Endothelial cell of umbilical vein (primary cell): ENCODE measurements around the gene NALCN. TPM values are rescaled to one million over a fixed set of nuclear protein-coding genes. Genes with fewer than 3 reads are reported as not detected.

Source experiments
- BruUV-seq: library from RNA; stranded (reverse); fragments of 400-500 nt; replicated peaks from 2 replicates; lab custom pipeline; 2021; lab: Mats Ljungman, UMichigan
- CTCF ChIA-PET: fragments of 300-600, 350-600 bp; sonication (Branson Sonifier 250); formaldehyde crosslinking; loops from one replicate; lab custom pipeline; 2021; ENCODE audit warnings: antibody characterized with exemption, inconsistent platforms; lab: Charles Lee
- POLR2A ChIA-PET: fragments of 300-600, 350-600 bp; sonication (Branson Sonifier 250); formaldehyde crosslinking; loops from one replicate; lab custom pipeline; 2021; ENCODE audit warnings: antibody characterized with exemption, inconsistent platforms; lab: Charles Lee
- DNase-seq: peaks from one replicate; pipeline ENCODE4 v3.0.0-alpha.2; 2011; ENCODE audit warnings: low read depth, low spot score
- FAIRE-seq: peaks from 2 replicates; lab custom pipeline; 2011; peaks lifted over from hg19 to GRCh38; lab: Jason Lieb, UNC
- H2AFZ ChIP-seq: 2 replicates; pipeline ENCODE4 v1.6.0; 2012; ENCODE audit warnings: low read depth, low read length, control low read depth, inconsistent platforms
- H3K27ac ChIP-seq: 2 replicates; pipeline ENCODE4 v1.5.1; 2011; ENCODE audit warnings: low read depth, mild to moderate bottlenecking, control low read depth, low read length, moderate library complexity; ENCODE audit not compliant: insufficient read depth
- H3K27me3 ChIP-seq, 2 experiments: 2 replicates each; pipeline versions ENCODE4 v1.6.0 to v1.6.1; 2011; ENCODE audit warnings: low read length in 2 of 2, mixed read lengths in 1 of 2; ENCODE audit not compliant: control insufficient read depth in 2 of 2, insufficient read depth in 2 of 2
- H3K36me3 ChIP-seq, 2 experiments: 2 replicates in 1 of 2; 3 replicates in 1 of 2; pipeline ENCODE4 v1.5.1; 2011; ENCODE audit warnings: low read length in 2 of 2, mild to moderate bottlenecking in 1 of 2, moderate library complexity in 1 of 2; ENCODE audit not compliant: control insufficient read depth in 2 of 2, insufficient read depth in 2 of 2; ENCODE audit errors: extremely low read depth in 1 of 2
- H3K4me1 ChIP-seq: 3 replicates; pipeline ENCODE4 v1.5.1; 2011; ENCODE audit warnings: mild to moderate bottlenecking, low read length; ENCODE audit not compliant: control insufficient read depth, insufficient read depth; ENCODE audit errors: extremely low read depth
- H3K4me2 ChIP-seq: 2 replicates; pipeline ENCODE4 v1.6.1; 2011; ENCODE audit warnings: low read length, control low read depth, mixed read lengths; ENCODE audit not compliant: insufficient read depth
- H3K4me3 ChIP-seq, 3 experiments: fragments of 200-600 bp in 1 of 3; sonication (generic), shearing (Covaris generic) in 1 of 3; replicated peaks in 1 of 3; 2 replicates each; pipeline ENCODE4 v1.5.1; 2011 to 2016; ENCODE audit warnings: control low read depth in 3 of 3, low read length in 3 of 3, mild to moderate bottlenecking in 2 of 3, inconsistent platforms in 1 of 3, low read depth in 1 of 3, moderate library complexity in 1 of 3; ENCODE audit not compliant: insufficient read depth in 1 of 3
- H3K79me2 ChIP-seq: 2 replicates; pipeline ENCODE4 v1.6.0; 2012; ENCODE audit warnings: low read length, inconsistent platforms; ENCODE audit not compliant: control insufficient read depth, insufficient read depth
- H3K9ac ChIP-seq: replicated peaks from 2 replicates; pipeline ENCODE3; 2011; ENCODE audit warnings: low read length, control low read depth; ENCODE audit not compliant: insufficient read depth; ENCODE audit errors: extremely low read depth
- H3K9me1 ChIP-seq: replicated peaks from 3 replicates; pipeline ENCODE4 v1.6.0; 2011; ENCODE audit warnings: mild to moderate bottlenecking, low read length; ENCODE audit not compliant: control insufficient read depth, insufficient read depth; ENCODE audit errors: extremely low read depth
- H3K9me3 ChIP-seq: replicated peaks from 2 replicates; pipeline ENCODE4 v1.5.1; 2012; ENCODE audit warnings: low read length, inconsistent platforms; ENCODE audit not compliant: control insufficient read depth, insufficient read depth
- H4K20me1 ChIP-seq: replicated peaks from 2 replicates; pipeline ENCODE3; 2011; ENCODE audit warnings: mild to moderate bottlenecking, low read length; ENCODE audit not compliant: control insufficient read depth, insufficient read depth; ENCODE audit errors: extremely low read depth
- EZH2 ChIP-seq: IDR thresholded peaks from 2 replicates; pipeline ENCODE4 v1.6.1; 2012; ENCODE audit warnings: borderline replicate concordance, low read depth, mild to moderate bottlenecking, moderate library complexity, low read length, inconsistent platforms; ENCODE audit not compliant: severe bottlenecking
- FOS ChIP-seq: IDR thresholded peaks from 2 replicates; pipeline ENCODE4 v1.6.1; 2011; ENCODE audit warnings: mild to moderate bottlenecking, low read length, moderate library complexity, borderline replicate concordance; ENCODE audit not compliant: insufficient read depth
- GATA2 ChIP-seq: IDR thresholded peaks from 2 replicates; pipeline ENCODE4 v1.7.0; 2011; ENCODE audit warnings: low read depth, mild to moderate bottlenecking, moderate library complexity, mixed read lengths, low read length; ENCODE audit not compliant: insufficient read length, insufficient read depth
- JUN ChIP-seq: IDR thresholded peaks from 2 replicates; pipeline ENCODE4 v1.6.1; 2011; ENCODE audit warnings: borderline replicate concordance, low read depth; ENCODE audit not compliant: insufficient read length, insufficient read depth
- MYC ChIP-seq: IDR thresholded peaks from one replicate; pipeline ENCODE4 v1.6.1; 2011; ENCODE audit warnings: mild to moderate bottlenecking, low read depth, low read length
- POLR2A ChIP-seq: IDR thresholded peaks from 2 replicates; pipeline ENCODE4 v1.6.1; 2012; ENCODE audit warnings: low read depth, mild to moderate bottlenecking, control low read depth, low read length
- POLR2AphosphoS5 ChIP-seq: IDR thresholded peaks from 2 replicates; pipeline ENCODE4 v1.6.1; 2012; ENCODE audit warnings: low read depth, mild to moderate bottlenecking, control low read depth, low read length, moderate library complexity; ENCODE audit not compliant: insufficient read depth
- dilution Hi-C: fragments of 300-500 bp; cut with MboI; formaldehyde crosslinking; loops from one replicate; pipeline ENCODE4 v1.15.0; 2019; ENCODE audit warnings: low sequenced_read_pairs; ENCODE audit not compliant: extremely low pct_ligation_motif_present
- intact Hi-C: fragments of 100-400 bp; cut with micrococcal nuclease; formaldehyde crosslinking; loops from one replicate; pipeline ENCODE4 v1.10.0; 2022
- polyA plus RNA-seq, 4 experiments: library from polyadenylated mRNA; depleted of rRNA in 3 of 4; stranded (reverse) in 3 of 4; unstranded in 1 of 4; fragments of >200 nt; gene quantifications; 2 replicates each; pipeline versions ENCODE4 v1.2.1 to v1.2.3, GENCODE V29; 2011 to 2012; ENCODE audit warnings: missing spikeins in 1 of 4
- total RNA-seq: library from RNA; stranded (reverse); gene quantifications from 2 replicates; pipeline ENCODE4 v1.2.3, GENCODE V29; 2021
- TF ChIP-seq, protein P1 (sequence below), 2 donors: IDR thresholded peaks; 1 replicate in 1 of 2; 2 replicates in 1 of 2; pipeline ENCODE4 v1.5.1; 2011; ENCODE audit warnings: low read length in 2 of 2, mild to moderate bottlenecking in 2 of 2, moderate library complexity in 2 of 2, control low read depth in 1 of 2, inconsistent platforms in 1 of 2, low read depth in 1 of 2; ENCODE audit not compliant: insufficient read depth in 1 of 2; ENCODE audit errors: extremely low read depth in 1 of 2
- TF ChIP-seq, protein P2 (sequence below): IDR thresholded peaks from 2 replicates; pipeline ENCODE4 v1.6.1; 2011; ENCODE audit not compliant: insufficient read depth, insufficient read length

NALCN gene
- total and polyA plus RNA-seq, 2 donors (not counting 3 experiments of a cell fraction or from before 2014, with no cell fraction given) = 3.3 to 4.4 TPM

- H3K9ac ChIP-seq = no peak overlapping the region
- POLR2A ChIA-PET = interaction anchor here (0.5 kb wide), 1 partner anchor 420 kb away, joined by 5 read pairs; no protein-coding TSS in a partner anchor
- no peaks in the 10 kb centered on the region for H3K9me3 ChIP-seq
- no peaks in the 10 kb centered on the region for H3K36me3 ChIP-seq
- no peak overlapping the region for H3K27ac ChIP-seq
- no peak overlapping the region for H3K4me3 ChIP-seq
- no peak for FAIRE-seq
- no peaks in the 10 kb centered on the region for H3K4me1 ChIP-seq
- no peaks in the 10 kb centered on the region for H3K9me1 ChIP-seq
- dilution Hi-C loops = no loop called here
- intact Hi-C loops = no loop called here
- H3K4me2 ChIP-seq = no peak overlapping the region
- H3K79me2 ChIP-seq = no peaks in the 10 kb centered on the region
- DNase-seq = no peak
- H3K27me3 ChIP-seq = no peaks in the 10 kb centered on the region
- CTCF ChIA-PET = no interaction called here
- TF ChIP-seq POLR2AphosphoS5 = no peak
- TF ChIP-seq FOS = no peak
- TF ChIP-seq, protein P1, sequence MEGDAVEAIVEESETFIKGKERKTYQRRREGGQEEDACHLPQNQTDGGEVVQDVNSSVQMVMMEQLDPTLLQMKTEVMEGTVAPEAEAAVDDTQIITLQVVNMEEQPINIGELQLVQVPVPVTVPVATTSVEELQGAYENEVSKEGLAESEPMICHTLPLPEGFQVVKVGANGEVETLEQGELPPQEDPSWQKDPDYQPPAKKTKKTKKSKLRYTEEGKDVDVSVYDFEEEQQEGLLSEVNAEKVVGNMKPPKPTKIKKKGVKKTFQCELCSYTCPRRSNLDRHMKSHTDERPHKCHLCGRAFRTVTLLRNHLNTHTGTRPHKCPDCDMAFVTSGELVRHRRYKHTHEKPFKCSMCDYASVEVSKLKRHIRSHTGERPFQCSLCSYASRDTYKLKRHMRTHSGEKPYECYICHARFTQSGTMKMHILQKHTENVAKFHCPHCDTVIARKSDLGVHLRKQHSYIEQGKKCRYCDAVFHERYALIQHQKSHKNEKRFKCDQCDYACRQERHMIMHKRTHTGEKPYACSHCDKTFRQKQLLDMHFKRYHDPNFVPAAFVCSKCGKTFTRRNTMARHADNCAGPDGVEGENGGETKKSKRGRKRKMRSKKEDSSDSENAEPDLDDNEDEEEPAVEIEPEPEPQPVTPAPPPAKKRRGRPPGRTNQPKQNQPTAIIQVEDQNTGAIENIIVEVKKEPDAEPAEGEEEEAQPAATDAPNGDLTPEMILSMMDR (IDR thresholded peaks at IDR 0.05; ENCODE audit: extremely low read depth in 1 of 2, insufficient read depth in 1 of 2, low read depth in 1 of 2, low read length in 2 of 2) = no peak
- no peak for TF ChIP-seq GATA2
- TF ChIP-seq, protein P2, sequence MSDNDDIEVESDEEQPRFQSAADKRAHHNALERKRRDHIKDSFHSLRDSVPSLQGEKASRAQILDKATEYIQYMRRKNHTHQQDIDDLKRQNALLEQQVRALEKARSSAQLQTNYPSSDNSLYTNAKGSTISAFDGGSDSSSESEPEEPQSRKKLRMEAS = no peak
- TF ChIP-seq EZH2 = no peak
- TF ChIP-seq JUN = no peak
- no peak for TF ChIP-seq MYC
- TF ChIP-seq POLR2A = no peak
- no peaks in the 10 kb centered on the region for H4K20me1 ChIP-seq
- H2AFZ ChIP-seq = no peak overlapping the region
- no TSS peak for BruUV-seq
Observed at GRCh38 chr13:101354895-101355294, 61.4 kb downstream of the NALCN start.
